GM21737 (cell line): ENCODE data around the gene ZSCAN23.
"Not testable (repeated sequence)": the region's sequence is repeated elsewhere in the genome, so short reads cannot be mapped to it uniquely, and the experiment has no call there.

ENCODE experiments used
- ATAC-seq: cut with Tn5 transposase; IDR thresholded peaks from one replicate; pipeline ENCODE4 v1.9.1; 2021; ENCODE audit warnings: mild to moderate bottlenecking, moderate library complexity; ENCODE audit not compliant: unreplicated experiment

Gene ZSCAN23

DNA sequence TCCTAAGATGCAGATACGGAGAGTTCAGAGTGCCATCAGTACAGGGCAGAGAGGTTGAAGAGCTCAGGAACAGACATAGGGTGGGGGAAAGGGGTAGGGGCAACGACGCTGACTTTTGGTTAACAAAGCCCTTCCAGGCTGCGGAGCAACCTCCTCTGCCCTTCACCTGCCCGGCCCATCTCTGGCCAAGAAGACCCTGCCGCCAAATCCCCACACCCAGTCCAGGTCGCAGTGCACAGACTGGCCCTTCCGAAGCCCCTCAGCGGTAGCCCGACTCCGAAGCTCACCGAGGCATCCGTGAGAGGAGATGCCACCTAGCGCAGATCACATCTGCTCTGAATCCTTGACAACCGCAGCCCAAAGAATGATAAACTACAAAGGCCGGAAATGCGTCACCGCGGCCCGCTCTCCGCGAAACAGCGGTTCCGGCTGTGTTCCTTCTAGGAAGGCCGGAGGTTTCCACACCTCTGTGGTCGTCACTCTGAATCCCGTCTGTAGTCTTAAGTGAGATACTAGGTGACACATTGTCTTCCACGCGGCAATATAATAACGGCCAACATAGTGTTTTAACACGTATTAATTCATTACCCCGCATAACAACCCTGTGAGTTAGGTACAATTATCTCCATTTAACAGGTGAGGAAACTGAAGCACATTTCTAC lies at the start of gene ZSCAN23:
ZSCAN23 (minus strand) TSS at position 380 of the 662 bp plus-strand sequence. CDS start 7,225 bp downstream, outside the sequence.
- peak; percentile 90 for ATAC-seq

DNA sequence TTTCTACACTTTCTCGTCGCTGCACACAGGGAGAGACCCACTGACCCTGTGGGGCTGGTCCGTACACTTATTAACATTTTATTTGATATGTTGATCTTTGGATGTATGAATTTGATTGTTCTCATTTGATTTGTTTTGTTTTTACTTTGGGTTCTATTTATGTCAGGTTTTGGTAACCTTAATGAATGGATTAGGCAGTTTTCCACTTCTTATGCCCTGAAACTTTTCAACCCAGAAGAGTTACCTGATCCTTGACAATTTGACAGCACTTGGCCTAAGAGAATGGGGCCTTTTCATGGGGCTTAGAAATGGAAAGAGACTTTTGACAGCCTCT lies 48.7 kb upstream of the ZSCAN23 start:
- no peak for ATAC-seq

DNA sequence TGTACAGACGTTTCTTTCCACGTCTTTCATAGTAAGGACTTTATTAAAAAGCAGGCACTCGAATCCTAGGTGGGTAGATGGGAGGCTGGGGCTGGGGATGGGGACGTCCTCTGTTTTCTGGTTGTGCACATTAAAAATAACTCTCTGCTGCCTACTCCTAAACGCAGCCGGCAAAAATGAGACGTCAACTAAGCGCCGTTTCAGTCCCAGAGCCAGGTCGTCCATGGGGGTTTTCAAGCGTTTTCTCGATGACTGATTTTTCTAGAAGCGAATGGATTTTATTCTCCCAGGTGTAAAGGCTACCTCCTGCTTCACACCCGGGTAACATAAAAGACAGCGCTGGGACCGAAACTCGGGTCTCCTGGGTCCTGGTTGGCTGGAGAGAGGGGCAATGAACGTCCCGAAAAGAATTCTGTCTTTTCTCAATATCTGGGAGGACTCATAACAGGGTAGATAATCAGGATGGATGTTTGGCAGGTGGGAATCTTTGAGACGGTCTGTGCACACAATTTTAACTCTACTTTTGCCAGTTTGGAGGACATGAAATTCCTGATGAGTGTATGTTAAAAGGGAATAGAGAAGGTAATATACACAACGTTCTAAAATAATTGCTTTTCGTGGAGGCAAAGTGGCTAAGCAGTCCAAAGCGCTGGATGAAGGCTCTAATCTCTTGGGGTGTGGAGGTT lies 47.1 kb upstream of the ZSCAN23 start:
- no peak for ATAC-seq

DNA sequence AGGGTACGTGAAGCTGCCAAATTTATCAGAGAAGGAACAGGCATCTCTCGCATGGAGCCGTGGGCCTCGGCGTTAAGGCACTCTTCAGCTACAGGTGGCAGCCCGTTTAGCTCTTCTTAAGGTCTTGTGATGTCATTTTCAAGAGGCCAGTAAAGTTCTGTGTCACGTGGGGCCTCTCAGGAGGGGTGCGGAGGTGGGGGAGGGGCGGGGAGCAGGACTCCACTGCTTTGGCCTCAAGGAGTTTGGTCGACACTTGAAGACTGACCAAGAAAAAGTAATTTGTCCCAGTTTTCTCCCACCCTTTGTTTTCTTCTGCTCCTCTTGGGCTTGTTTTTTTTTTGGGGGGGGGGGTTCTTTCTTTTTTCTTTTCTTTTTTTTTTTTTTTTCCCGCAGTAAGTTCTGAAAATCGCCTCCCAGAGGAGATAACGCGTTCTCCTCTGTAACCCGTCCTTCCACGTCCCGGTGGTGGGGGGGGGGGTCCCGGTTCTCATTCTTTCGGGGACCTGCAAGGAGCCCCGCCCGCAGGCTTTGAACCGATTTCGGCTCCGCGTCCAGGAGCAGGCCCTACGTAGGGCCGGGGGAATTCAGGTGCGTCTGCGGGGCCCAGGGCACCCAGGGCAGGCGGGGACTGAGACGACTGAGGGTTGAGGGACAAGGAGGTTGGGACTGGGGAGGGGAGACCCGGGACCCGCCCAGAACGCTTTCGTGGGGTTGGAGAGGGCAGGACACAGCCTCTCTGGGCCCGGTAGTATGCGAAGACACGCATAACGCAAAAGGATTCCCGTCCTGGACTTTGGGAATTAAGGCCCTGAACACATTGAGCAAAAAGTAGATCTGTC lies 46.3 kb upstream of the ZSCAN23 start:
- ATAC-seq: peak; percentile 62

DNA sequence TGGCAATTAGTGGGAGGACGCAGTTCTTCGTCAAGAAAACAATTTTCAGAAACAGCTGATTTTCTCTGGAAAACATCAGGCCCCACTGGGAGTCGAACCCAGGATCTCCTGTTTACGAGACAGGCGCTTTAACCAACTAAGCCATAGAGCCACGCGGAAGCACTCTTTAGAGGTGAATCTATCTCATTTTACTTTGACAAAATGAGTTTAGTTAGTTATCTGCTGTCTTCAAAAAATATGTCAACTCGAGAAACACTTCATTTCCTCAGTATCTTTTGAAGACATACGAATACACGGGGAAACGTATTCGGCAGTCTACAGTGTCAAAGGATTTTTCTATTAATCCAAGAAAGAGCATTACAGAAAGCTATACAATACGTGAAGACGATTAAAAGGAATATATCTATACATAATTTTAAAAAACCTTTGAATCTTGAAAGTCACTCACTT lies 45.6 kb upstream of the ZSCAN23 start:
- no peak for ATAC-seq

DNA sequence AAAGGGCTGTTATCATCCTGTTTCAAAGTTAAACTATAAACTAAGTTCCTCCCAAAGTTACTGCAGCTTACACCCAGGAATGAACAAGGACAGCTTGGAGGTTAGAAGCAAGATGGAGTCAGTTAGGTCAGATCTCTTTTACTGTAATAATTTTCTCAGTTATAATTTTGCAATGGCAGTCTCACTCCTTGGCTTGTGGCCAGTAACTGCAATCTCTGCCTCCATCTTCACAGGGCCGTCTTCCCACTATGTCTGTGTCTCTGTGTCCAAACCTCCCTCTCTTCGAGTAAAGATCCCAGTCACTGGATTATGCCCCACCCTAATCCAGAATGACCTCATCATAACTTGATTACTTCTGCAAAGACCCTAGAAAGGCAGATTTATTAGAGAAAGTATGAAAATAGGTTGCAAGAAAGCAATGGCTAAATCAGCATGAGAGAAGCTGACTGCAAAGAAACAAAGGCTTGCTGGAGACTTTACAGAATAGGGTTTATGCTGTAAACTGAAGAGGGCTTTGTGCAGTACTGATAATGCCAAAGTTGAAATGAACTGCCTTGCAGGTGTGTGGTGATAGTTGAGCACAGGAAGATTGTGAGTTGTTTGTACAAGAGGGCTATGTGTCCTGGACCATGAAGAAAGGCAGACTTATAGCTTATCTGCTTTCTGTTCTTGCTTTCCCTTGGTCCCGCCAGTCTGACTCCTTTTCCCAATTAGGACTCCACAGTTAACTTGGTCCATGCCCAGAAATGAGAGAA lies 43.9 kb upstream of the ZSCAN23 start:
- no peak for ATAC-seq

DNA sequence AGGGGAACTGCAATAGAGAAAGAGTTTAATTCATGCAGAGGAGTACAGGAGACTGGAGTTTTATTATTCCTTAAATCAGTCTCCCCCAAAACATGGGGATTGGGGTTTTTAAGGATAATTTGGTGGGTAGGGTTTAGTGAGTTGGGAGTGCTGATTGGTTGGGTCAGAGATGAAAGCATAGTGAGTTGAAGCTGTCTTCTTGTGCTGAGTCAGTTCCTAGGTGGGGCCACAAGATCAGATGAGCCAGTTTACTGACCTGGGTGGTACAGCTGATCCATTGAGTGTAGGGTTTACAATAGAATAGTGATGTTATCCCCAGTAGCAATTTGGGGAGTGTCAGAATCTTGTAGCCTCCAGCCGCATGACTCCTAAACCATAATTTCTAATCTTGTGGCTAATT lies 43.2 kb upstream of the ZSCAN23 start:
- no peak for ATAC-seq

DNA sequence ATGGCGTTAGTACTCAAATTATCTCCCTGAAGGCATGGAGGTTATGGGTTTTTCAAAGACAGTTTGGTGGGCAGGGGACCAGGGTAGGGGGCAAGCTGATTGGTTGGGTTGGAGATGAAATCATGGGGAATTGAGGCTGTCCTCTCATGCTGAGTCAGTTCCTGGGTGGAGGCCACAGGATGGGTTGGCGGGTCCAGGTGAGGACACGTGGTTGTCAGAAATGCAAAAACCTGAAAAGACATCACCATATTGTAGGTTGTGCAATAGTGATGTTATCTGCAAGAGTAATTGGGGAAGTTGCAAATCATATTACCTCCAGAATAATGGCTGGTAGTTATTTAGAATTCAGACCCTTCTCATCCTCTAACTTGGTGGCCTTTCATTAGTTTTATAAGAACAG lies 42.2 kb upstream of the ZSCAN23 start:
- no peak for ATAC-seq

DNA sequence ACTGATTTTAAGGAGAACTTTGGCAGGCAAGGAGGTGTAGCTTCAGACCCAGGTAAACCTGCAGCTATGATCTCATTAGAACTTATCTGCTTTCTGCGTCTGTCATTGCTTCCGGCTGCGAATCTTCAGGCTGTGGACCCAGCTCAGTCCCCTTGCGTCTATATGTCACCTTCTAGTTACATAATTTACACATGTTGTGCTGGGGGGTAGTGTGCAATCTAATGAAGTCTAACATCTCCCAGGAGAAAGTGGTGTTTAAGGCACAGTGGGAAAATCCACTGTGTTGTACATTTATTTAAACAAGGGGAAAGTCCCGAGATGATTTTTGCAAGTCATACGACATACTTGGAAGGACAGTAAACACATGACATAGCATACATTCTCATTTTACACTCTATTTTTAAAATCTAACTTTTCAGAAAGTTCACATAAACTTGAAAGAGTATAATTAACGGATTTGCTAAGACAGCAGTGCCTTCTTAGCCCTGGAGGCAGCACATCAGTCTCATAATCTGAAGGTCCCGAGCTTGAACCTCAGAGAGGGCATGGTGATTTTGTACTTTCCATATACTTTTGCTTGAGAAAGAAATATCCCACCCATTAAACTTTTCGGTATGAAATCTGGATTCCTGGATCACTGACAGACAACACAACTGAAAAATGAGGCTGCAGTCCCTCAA lies 37.1 kb upstream of the ZSCAN23 start:
- ATAC-seq: no peak

DNA sequence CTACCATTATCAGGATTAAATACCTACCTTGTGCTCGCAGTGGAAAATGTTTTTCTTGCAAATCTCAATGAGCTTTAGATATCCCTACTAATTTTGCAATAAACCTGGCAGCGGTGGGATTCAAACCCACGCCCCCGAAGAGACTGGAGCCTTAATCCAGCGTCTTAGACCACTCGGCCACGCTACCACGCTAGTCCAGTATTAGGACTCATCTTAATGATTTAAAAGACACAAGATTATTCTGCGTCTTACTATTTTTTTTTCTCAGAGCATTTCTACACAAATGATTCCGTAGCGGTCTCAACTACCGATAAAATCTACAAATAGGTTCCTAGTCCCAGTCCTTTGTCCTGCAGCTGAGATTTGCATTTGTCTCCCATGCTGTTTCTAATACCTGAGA lies 35.2 kb upstream of the ZSCAN23 start:
- ATAC-seq: no peak

DNA sequence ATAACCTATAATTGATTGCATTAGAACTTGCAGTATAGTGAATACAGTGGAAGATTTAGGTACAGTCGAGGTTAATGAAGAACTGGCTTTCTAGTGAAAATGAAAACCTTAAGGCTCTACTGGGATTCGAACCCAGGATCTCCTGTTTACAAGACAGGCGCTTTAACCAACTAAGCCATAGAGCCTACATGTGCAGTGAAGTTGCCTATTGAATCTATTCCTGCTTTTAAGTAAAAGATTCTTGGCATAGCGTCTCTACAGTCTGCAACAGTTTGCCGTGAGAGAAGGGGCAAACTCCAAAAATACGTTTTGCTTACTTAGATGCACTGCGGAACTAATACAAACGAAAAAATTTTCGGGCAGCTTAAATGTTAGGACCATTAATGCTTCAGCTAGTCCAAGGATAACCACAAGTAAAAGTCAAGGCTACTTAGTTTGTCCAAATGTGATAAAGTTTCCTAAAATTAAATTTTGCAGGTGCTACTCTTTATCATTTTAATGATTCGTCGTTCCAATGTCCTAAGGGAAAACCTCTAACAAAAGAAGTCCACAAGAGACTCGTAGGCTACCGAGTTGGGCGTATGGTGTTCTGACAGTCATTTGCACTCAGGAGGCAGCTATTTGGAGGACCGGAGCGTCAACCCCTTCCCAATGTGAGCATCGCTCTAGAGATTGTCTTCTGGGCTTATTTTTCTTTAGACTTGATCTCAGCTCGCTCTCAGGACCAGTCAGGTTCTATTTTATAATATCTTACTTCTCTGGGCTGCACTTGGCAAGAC lies 31.3 kb upstream of the ZSCAN23 start:
- ATAC-seq: no peak

DNA sequence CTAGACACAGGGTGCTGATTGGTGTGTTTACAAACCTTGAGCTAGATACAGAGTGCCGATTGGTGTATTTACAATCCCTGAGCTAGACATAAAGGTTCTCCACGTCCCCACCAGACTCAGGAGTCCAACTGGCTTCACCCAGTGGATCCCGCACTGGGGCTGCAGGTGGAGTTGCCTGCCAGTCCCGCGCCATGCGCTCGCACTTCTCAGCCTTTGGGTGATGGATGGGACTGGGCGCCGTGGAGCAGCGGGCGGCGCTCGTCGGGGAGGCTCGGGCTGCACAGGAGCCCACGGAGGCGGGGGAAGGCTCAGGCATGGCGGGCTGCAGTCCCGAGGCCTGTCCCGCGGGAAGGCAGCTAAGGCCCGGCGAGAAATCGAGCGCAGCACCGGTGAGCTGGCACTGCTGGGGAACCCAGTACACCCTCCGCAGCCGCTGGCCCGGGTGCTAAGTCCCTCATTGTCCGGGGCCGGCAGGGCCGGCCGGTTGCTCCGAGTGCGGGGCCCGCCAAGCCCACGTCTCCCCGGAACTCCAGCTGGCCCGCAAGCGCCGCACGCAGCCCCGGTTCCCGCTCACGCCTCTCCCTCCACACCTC lies 26.0 kb upstream of the ZSCAN23 start:
- ATAC-seq: not testable (repeated sequence)

DNA sequence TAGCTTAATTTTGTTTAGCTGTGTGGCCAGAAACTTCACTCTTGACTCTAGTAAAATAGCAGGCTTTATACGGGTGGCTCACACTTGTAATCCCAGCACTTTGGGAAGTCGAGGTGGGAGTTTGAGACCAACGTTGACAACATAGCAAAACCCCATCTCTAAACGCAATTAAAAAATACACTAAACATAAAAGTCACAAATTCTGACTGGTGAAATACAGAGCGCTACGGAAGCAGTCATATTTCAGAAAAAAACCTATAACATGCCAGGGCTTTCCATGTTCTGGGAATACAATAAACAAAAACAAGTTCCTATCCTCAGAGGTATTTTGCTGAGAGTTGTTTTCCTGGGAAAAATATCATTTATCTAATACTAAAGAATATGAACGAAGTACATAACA lies 24.8 kb upstream of the ZSCAN23 start:
- ATAC-seq: no peak

DNA sequence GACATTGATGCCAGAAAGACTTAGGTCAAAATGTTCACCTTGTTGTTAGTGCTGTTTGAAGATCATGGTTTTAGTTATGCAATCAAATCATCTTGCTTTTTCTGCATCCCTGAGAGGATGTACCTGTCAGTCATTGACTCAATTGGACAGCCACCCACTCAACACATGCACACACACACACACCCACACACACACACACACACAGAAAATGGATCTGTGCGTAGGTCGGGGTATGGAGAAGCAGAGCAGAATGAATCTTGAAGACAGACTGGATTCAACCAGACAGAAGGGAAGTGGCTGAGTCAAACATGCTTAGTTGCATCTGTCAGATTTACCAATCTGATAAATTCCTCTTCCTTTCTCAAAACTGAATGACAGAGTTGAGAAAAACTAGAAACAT lies 19.1 kb upstream of the ZSCAN23 start:
- no peak for ATAC-seq

DNA sequence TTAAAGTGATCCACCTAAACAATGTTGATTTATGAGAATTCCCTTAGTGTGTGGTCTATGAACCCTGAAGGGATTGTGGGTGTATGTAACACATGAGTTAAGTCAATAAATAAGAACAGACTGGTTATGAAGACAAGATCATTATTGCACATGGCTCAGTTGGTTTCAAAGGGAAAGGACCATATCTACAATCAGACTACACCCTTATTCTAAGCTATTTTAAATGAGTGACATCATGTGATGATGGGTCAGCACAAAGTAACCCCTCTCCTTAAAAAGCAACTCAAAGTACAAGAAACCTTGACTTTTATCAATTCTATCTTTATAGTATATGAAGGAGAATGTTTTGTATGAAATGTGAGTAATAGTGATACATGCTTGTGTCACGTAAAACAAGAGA lies 15.3 kb upstream of the ZSCAN23 start:
- ATAC-seq: no peak

DNA sequence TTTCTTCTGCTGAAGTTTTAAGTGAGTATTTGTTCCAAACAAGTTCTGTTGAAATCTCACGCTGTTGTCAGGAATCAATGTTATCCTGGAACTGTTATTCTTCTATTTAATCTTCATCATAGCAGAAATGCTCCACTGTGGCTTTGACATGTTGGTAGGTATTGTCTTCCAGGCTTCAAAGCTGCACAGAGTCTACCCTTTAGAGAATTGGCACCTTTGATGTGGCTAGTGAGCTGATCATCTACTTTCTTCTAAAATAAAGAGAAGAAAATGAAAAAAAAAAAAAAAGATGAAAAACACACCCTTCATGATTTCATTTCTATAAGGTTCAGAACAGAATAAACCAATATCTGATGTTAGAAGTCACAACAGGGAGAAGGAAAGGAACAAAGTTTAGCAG lies 5.8 kb upstream of the ZSCAN23 start:
- no peak for ATAC-seq

DNA sequence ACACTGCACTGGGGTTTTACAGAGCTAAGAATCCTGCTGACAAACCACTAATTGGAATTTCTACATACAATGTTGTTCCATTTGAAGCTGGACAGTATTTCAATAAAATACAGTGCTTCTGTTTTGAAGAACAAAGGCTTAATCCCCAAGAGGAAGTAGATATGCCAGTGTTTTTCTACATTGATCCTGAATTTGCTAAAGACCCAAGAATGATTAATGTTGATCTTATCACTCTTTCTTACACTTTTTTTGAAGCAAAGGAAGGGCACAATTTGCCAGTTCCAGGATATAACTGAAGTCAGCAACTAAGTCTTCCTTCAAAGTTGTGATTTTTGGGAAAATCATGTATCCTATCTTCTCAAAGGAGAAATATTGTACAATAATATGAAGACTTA lies 4.2 kb upstream of the ZSCAN23 start:
- ATAC-seq: not testable (repeated sequence)

DNA sequence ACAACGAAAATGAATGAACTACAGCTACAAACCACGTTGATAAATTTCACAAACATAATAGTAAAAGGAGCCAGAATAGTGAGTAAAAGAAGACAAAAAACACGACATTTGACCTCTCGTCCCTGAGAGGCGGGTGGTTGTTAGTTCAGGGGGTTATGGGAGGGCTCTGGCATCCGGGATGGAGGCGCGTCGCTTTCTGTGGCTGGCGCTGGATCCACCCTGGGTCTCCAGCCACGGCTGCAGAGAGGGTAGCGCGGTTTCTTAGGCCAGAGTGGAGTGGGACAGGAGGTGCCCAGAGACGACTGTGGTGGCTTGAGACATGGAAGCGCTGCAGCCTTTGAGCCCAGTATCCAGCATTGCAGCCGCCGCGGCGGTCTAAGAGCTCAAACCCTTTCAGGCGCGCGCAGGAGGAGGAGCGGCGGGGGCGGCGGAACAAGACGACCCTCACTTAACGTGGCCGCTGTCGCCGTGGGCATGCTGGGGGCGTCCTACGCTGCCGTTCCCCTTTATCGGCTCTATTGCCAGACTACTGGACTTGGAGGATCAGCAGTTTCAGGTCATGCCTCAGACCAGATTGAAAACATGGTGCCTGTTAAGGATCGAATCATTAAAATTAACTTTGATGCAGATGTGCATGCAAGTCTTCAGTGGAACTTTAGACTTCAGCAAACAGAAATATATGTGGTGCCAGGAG lies 3.7 kb upstream of the ZSCAN23 start:
- ATAC-seq: no peak

DNA sequence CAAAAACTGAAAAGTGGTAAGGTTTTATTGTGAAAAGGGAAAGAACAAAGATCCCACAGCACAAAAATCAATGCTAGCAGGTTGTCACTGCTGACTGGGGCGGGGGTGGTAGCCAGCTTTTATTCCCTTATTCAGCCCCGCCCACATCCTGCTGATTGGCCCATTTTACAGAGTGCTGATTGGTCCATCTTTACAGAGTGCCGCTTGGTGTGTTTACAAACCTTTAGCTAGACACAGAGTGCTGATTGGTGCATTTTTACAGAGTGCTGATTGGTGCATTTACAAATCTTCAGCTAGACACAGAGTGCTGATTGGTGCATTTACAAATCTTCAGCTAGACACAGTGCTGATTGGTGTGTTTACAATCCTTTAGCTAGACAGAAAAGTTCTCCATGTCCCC lies 1.5 kb upstream of the ZSCAN23 start:
- not testable (repeated sequence) for ATAC-seq
